ENCODE data around the gene KCNAB1. TPM values are rescaled to one million over a fixed set of nuclear protein-coding genes. Genes with fewer than 3 reads are reported as not detected.
A peak's percentile ranks its signal among the peaks of the same experiment; 100 is the strongest.

The KCNAB1 gene
- total RNA-seq, 3 donors from 2014 or later = 0.65 to 13.5 (median 1.2) TPM

DNA sequence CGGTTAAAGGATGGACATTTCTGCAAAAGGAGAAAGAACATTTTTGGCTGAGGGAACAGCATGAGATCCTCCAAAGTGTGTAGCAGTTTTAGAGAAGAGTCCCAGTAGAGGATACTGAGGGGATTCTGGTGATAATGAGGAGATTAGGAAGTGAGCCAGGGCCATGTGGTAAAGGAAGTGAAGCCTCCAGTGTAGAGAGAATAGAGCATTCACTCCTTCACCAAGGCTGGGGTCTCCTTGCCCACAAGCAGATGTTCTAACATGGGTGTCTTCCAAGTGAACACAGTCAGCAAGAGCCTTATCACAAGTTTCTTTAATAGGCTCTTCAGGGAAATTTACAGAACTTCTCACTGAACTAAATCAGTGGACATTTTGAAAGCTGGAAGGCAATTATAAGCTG, 260.9 kb downstream of the KCNAB1 start:
- no peaks in the 10 kb centered on the region for H3K36me3 ChIP-seq (ENCODE audit: low read depth)
- no peaks in the 10 kb centered on the region for H3K4me1 ChIP-seq (ENCODE audit: low read depth)
- intact Hi-C loops (cut with DNase I, micrococcal nuclease) = no loop called here
- no peak for ATAC-seq
- no peak overlapping the region for H3K4me3 ChIP-seq
- no peaks in the 10 kb centered on the region for H3K9me3 ChIP-seq
- DNase-seq = no peak
- TF ChIP-seq, protein P1, sequence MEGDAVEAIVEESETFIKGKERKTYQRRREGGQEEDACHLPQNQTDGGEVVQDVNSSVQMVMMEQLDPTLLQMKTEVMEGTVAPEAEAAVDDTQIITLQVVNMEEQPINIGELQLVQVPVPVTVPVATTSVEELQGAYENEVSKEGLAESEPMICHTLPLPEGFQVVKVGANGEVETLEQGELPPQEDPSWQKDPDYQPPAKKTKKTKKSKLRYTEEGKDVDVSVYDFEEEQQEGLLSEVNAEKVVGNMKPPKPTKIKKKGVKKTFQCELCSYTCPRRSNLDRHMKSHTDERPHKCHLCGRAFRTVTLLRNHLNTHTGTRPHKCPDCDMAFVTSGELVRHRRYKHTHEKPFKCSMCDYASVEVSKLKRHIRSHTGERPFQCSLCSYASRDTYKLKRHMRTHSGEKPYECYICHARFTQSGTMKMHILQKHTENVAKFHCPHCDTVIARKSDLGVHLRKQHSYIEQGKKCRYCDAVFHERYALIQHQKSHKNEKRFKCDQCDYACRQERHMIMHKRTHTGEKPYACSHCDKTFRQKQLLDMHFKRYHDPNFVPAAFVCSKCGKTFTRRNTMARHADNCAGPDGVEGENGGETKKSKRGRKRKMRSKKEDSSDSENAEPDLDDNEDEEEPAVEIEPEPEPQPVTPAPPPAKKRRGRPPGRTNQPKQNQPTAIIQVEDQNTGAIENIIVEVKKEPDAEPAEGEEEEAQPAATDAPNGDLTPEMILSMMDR (IDR thresholded peaks at IDR 0.05) = no peak

DNA sequence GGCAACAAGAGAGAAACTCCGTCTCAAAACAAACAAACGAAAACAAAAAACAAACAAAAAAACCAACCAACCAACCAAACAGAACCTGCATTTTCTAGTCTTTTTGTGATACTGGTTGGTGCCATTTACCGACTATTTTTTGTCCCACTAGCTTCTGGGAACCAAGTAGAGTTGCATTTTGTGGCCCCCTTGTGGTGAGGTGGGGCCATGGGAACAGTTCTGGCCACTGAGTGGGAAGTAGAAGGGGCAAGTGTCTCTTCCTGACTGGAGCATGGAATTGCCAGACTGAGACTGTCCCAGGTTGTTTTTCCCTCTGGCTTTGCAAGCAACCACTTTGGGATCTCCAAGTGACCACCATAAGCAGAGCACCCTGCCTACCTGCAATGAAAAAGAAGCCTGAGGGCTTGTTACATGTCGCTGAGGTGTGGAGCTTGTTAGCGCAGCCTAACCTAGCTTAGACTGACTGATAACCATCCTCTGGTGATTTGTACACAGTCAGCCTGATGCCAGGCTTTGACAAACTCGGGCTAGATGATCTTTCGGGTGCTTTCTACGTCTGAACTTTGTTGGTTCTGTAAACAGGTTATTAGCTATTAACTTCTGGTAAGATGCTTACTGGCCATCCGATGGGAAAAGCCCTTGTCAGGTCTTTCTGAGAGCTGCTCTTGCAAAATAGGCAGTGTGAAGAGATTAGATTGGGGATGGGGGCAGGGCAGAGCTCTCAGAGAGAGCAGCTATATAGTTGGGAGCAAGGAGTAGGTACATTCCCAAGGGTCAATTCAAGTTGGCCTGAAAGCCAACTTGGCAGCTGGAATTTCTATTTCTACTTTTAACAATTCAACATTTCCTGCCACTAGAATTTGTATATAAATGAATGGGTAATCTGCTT, 262.3 kb downstream of the KCNAB1 start:
- DNase-seq (peak in 2 of 3 donors; percentile 50 to 65), ATAC-seq (peak; percentile 65)
- Histone ChIP-seq H3K36me3 (ENCODE audit: low read depth) (no peaks in the 10 kb centered on the region), H3K4me1 (ENCODE audit: low read depth) (no peaks in the 10 kb centered on the region), H3K9me3 (no peaks in the 10 kb centered on the region), H3K4me3 (no peak overlapping the region)
- TF ChIP-seq, protein P1 (IDR thresholded peaks at IDR 0.05) = no peak
- intact Hi-C loops (cut with DNase I, micrococcal nuclease) = no loop called here

DNA sequence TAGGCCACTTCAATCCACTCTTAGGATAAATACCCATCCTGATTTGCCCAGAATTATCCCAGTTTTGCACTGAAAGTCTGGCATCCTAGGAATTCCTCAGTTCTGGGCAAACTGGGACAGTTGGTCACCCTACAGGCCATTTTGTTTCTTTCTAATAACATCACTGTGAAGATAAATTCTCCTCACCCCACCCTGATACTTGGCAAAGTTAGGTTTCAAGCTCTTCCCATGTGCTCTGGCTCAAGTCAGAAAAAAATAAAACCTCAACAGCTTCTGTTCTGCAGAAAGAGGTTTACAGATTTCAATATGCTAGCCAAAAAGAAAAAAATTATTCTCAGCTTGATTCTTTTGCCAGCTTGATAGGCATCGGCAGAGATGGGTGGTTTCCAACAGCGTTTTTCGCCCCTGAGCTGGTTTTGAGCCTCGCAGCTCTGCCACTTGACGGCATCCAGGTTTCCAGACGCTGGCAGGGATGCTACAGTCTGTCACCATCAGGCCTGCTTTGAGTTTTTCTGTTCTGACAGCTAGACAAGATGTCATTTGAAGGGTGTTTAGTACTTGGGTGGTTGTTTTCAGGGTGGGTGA, 263.2 kb downstream of the KCNAB1 start:
- Histone ChIP-seq H3K36me3 (ENCODE audit: low read depth) (no peaks in the 10 kb centered on the region), H3K4me3 (no peak overlapping the region), H3K9me3 (no peaks in the 10 kb centered on the region), H3K4me1 (ENCODE audit: low read depth) (no peaks in the 10 kb centered on the region)
- DNase-seq (no peak), ATAC-seq (no peak)
- intact Hi-C loops (cut with DNase I, micrococcal nuclease) = no loop called here
- TF ChIP-seq, protein P1 (IDR thresholded peaks at IDR 0.05) = no peak

DNA sequence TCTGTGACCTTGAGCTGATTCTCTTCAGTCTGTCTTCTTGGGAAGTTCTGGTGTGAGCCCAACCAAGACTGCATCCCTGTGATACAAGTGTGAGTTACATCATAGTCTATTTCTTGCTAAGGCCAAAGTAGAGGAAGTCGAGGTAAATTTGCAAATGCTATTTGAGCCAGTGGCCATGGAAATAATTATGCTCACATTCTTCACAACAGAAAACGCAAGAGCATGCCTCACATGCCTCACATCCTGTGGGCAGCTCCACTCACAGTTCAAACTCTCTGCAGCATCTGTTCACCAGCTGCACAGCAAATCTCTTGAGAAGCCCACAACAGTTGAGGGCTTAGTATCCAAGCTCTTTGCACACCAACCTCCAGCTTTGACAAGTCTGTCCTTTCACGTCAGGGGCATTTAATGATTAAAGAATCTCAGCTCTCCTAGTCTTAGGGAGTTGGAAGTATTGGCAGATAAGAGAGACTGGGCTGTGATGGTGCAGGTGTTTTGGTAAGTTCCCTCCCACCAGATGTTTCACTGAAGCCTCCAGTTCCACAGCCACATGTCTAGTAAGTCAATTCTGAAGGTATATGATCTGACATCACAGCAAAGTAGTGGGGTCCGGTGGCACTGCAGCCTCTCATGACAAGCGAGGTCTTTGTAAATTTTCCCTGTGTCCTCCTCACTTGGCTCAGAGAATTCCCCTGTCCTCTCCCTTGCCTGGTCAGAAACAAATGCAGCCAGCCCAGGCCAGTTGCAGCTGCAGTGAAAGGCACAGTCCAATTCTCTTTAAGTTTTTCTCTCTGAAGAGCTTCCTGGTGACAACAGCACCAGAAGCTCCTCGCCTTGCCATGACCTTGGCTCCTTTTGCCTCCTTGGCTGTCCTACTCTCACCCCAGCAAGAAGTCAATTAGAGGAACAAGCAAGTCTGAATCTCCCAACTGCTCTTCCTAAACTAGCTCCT, 268.4 kb downstream of the KCNAB1 start:
- TF ChIP-seq, protein P1 (IDR thresholded peaks at IDR 0.05) = no peak

DNA sequence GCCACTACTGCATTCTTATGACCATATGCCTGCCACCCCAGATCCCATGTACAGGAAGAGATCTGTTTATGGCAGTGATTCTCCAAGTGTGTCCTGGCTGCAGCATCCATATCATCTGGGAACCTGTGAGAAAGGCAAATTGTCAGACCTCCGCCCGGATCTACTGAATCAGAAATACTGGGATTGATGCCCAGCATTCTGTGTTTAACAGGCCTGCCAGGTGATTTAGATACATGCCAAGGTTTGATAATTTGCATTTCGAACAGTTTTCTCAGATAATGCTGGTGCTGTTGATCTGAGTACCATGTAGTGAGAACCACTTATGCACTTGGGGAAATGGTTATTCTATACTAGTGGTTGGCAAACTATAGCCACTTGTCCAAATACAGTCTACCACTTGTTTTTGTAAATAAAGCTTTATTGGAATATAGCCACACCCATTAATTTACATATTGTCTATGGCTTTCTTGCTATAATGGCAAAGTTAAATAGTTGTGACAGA, 269.1 kb downstream of the KCNAB1 start:
- H3K4me1 ChIP-seq (ENCODE audit: low read depth) = no peaks in the 10 kb centered on the region
- intact Hi-C loops (cut with DNase I, micrococcal nuclease) = no loop called here

More for the DNA sequence above, 268.4 kb downstream of the KCNAB1 start:
- DNase-seq (no peak), ATAC-seq (no peak)
- Histone ChIP-seq H3K4me1 (ENCODE audit: low read depth) (no peaks in the 10 kb centered on the region), H3K9me3 (no peaks in the 10 kb centered on the region), H3K36me3 (ENCODE audit: low read depth) (no peaks in the 10 kb centered on the region), H3K4me3 (no peak overlapping the region)
- intact Hi-C loops (cut with DNase I, micrococcal nuclease) = no loop called here

More for the DNA sequence above, 269.1 kb downstream of the KCNAB1 start:
- Histone ChIP-seq H3K36me3 (ENCODE audit: low read depth) (no peaks in the 10 kb centered on the region), H3K9me3 (no peaks in the 10 kb centered on the region), H3K4me3 (no peak overlapping the region)
- ATAC-seq = no peak
- TF ChIP-seq, protein P1 (IDR thresholded peaks at IDR 0.05) = no peak
- no peak for DNase-seq

Data from mucosa of descending colon (tissue), 3 donors.